NT2/D1 (cell line): ENCODE data around the gene TMBIM6.

Experiments used
- SUZ12 ChIP-seq: IDR thresholded peaks from 2 replicates; pipeline ENCODE4 v1.6.1; 2011; ENCODE audit not compliant: insufficient read length, insufficient read depth; ENCODE audit errors: extremely low read depth
- YY1 ChIP-seq: IDR thresholded peaks from 2 replicates; pipeline ENCODE4 v1.6.1; 2011; ENCODE audit not compliant: insufficient read length, insufficient read depth
- ZNF274 ChIP-seq: IDR thresholded peaks from 2 replicates; pipeline ENCODE4 v1.6.1; 2011; ENCODE audit warnings: mild to moderate bottlenecking, low read depth, low read length

GRCh38 chr12:49798934-49799333 is 57.6 kb downstream of the TMBIM6 start:
- TF ChIP-seq SUZ12: no peak
- no peak for TF ChIP-seq ZNF274
- TF ChIP-seq YY1: no peak
